ENCODE data around the gene RBM22.

DNA sequence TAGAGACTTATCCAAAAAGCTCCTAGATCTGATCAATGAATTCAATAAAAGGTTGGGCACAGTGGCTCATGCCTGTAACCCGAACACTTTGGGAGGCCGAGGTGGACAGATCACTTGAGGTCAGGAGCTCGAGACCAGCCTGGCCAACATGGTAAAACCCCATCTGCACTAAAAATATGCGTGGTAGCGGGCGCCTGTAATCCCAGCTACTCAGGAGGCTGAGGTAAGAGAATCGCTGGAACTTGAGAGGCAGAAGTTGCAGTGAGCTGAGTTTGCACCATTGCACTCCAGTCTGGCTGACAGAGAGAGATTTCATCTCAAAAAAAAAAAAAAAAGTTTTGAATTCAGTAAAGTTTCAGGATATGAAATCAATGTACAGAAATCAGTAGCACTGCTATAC lies 38.0 kb upstream of the RBM22 start:
- TF ChIP-seq, protein P1, sequence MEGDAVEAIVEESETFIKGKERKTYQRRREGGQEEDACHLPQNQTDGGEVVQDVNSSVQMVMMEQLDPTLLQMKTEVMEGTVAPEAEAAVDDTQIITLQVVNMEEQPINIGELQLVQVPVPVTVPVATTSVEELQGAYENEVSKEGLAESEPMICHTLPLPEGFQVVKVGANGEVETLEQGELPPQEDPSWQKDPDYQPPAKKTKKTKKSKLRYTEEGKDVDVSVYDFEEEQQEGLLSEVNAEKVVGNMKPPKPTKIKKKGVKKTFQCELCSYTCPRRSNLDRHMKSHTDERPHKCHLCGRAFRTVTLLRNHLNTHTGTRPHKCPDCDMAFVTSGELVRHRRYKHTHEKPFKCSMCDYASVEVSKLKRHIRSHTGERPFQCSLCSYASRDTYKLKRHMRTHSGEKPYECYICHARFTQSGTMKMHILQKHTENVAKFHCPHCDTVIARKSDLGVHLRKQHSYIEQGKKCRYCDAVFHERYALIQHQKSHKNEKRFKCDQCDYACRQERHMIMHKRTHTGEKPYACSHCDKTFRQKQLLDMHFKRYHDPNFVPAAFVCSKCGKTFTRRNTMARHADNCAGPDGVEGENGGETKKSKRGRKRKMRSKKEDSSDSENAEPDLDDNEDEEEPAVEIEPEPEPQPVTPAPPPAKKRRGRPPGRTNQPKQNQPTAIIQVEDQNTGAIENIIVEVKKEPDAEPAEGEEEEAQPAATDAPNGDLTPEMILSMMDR (IDR thresholded peaks at IDR 0.05; ENCODE audit: poor library complexity, severe bottlenecking): no peak
- TF ChIP-seq POLR2AphosphoS5 (IDR thresholded peaks at IDR 0.05) (no peak), MXI1 (conservative IDR thresholded peaks at IDR 0.05; ENCODE audit: poor library complexity, severe bottlenecking) (no peak), REST (IDR thresholded peaks at IDR 0.05; ENCODE audit: borderline replicate concordance) (no peak), SMC3 (conservative IDR thresholded peaks at IDR 0.05; ENCODE audit: poor library complexity) (no peak)

Measured in neural cell (in vitro differentiated cells).